ENCODE measurements around the gene DNAJC1. TPM values are rescaled to one million over a fixed set of nuclear protein-coding genes. Genes with fewer than 3 reads are reported as not detected.
"Not testable (repeated sequence)": the region's sequence is repeated elsewhere in the genome, so short reads cannot be mapped to it uniquely, and the experiment has no call there.

The DNAJC1 gene
- total RNA-seq, 3 donors from 2014 or later: 63.7 to 93.0 (median 92.1) TPM

GRCh38 chr10:22042557-22043326 is 39.2 kb upstream of the DNAJC1 start:
- Histone ChIP-seq H3K36me3 (no peaks in the 10 kb centered on the region), H3K4me3 (no peak overlapping the region), H3K27me3 (no peaks in the 10 kb centered on the region), H3K4me1 (no peaks in the 10 kb centered on the region), H3K27ac (no peak overlapping the region), H3K9me3 (no peaks in the 10 kb centered on the region)
- intact Hi-C loops (cut with DNase I; ENCODE audit: low total_unique reads): no loop called here
- TF ChIP-seq POLR2A (IDR thresholded peaks at IDR 0.05) (no peak), POLR2AphosphoS5 (IDR thresholded peaks at IDR 0.05) (no peak), CTCF (IDR thresholded peaks at IDR 0.05) (no peak)
- DNase-seq (ENCODE audit: low spot score in 2 of 2): no peak

GRCh38 chr10:22034333-22034732 is 30.8 kb upstream of the DNAJC1 start:
- H3K36me3 ChIP-seq: no peaks in the 10 kb centered on the region
- no peak overlapping the region for H3K4me3 ChIP-seq
- H3K9me3 ChIP-seq: peaks cover 4 to 16% of the 10 kb centered on the region in 2 donors
- DNase-seq (ENCODE audit: low spot score in 2 of 2): no peak
- no peak for TF ChIP-seq CTCF (IDR thresholded peaks at IDR 0.05)
- TF ChIP-seq POLR2AphosphoS5 (IDR thresholded peaks at IDR 0.05): no peak
- no peak for TF ChIP-seq POLR2A (IDR thresholded peaks at IDR 0.05)
- H3K27ac ChIP-seq: no peak overlapping the region
- intact Hi-C loops (cut with DNase I; ENCODE audit: low total_unique reads): no loop called here
- no peaks in the 10 kb centered on the region for H3K27me3 ChIP-seq
- no peaks in the 10 kb centered on the region for H3K4me1 ChIP-seq

GRCh38 chr10:22032268-22032667 is 28.7 kb upstream of the DNAJC1 start:
- intact Hi-C loops (cut with DNase I; ENCODE audit: low total_unique reads); H3K27ac ChIP-seq; H3K4me1 ChIP-seq; DNase-seq (ENCODE audit: low spot score in 2 of 2); H3K27me3 ChIP-seq; H3K36me3 ChIP-seq; H3K4me3 ChIP-seq: not testable (repeated sequence)
- peaks cover 4 to 16% of the 10 kb centered on the region in 2 donors for H3K9me3 ChIP-seq

- no peak for TF ChIP-seq CTCF (IDR thresholded peaks at IDR 0.05)
- TF ChIP-seq POLR2A (IDR thresholded peaks at IDR 0.05): no peak
- no peak for TF ChIP-seq POLR2AphosphoS5 (IDR thresholded peaks at IDR 0.05)
- intact Hi-C loops (cut with DNase I; ENCODE audit: low total_unique reads): no loop called here
- Histone ChIP-seq H3K27me3 (no peaks in the 10 kb centered on the region), H3K4me3 (no peak overlapping the region), H3K36me3 (no peaks in the 10 kb centered on the region), H3K27ac (no peak overlapping the region), H3K4me1 (no peaks in the 10 kb centered on the region), H3K9me3 (peaks cover 0 to 11% of the 10 kb centered on the region in 2 donors)
- no peak for DNase-seq (ENCODE audit: low spot score in 2 of 2)
These were observed 26.9 kb upstream of the DNAJC1 start for GRCh38 chr10:22030421-22030820.

GRCh38 chr10:22029445-22030236 is 26.1 kb upstream of the DNAJC1 start:
- no peaks in the 10 kb centered on the region for H3K36me3 ChIP-seq
- H3K4me1 ChIP-seq: no peaks in the 10 kb centered on the region
- intact Hi-C loops (cut with DNase I; ENCODE audit: low total_unique reads): no loop called here
- no peak overlapping the region for H3K4me3 ChIP-seq
- DNase-seq (ENCODE audit: low spot score in 2 of 2): no peak
- H3K9me3 ChIP-seq: peaks cover 0 to 8% of the 10 kb centered on the region in 2 donors
- no peak overlapping the region for H3K27ac ChIP-seq
- H3K27me3 ChIP-seq: no peaks in the 10 kb centered on the region
- no peak for TF ChIP-seq POLR2AphosphoS5 (IDR thresholded peaks at IDR 0.05)
- no peak for TF ChIP-seq CTCF (IDR thresholded peaks at IDR 0.05)
